Coronary artery (tissue), 2 donors: Measurements from ENCODE around the gene C17orf114.

ENCODE experiments used
- DNase-seq: peaks from one replicate; pipeline ENCODE4 v3.0.0-alpha.2; 2017; ENCODE audit warnings: low spot score
- H3K27ac ChIP-seq, 2 donors: fragments of 200-600 bp; sonication (generic); one replicate each; pipeline ENCODE4 v1.5.1; 2016 to 2019
- H3K4me3 ChIP-seq: fragments of 200-600 bp; sonication (generic); 2 replicates; pipeline ENCODE4 v1.5.1; 2016; ENCODE audit warnings: mild to moderate bottlenecking, moderate library complexity
- CTCF ChIP-seq: fragments of 200-600 bp; sonication (generic); IDR thresholded peaks from one replicate; pipeline ENCODE4 v1.5.1; 2019; ENCODE audit warnings: antibody characterized with exemption

C17orf114 gene

GRCh38 chr17:4802228-4802627 lies at the start of gene C17orf114:
Gene C17orf114, minus strand, starts transcription at chr17:4802328.
- H3K27ac ChIP-seq: no peak within 1 kb of the TSS
- DNase-seq: no peak

GRCh38 chr17:4851084-4851483 lies 49.0 kb upstream of the C17orf114 start:
- TF ChIP-seq CTCF: no peak
- Histone ChIP-seq H3K27ac (no peak overlapping the region), H3K4me3 (no peak overlapping the region)
- DNase-seq: no peak

More at GRCh38 chr17:4802228-4802627, at the start of gene C17orf114:
- H3K4me3 ChIP-seq: no peak within 1 kb of the TSS
- TF ChIP-seq CTCF: no peak

DNA sequence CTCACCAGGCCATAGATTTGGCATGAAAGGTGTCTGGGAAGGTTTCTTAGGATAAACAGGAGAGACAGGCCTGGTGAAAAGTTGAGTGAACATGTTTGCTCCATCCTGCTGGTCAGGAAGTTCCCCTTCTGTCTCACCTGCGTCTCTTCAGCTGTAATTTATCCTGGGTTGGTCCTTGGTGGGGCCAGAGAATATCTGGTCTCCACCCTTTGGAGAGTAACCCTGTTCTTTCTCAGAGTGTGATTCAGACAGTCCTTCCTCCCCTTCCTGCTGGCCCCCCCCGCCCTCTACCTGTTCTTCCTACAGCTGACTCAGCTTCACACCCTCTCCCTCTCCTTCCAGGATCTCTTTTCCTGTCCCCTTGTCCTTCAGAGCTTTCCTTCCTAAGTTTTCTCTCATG lies 48.1 kb upstream of the C17orf114 start:
- TF ChIP-seq CTCF: no peak
- no peak for DNase-seq
- H3K27ac ChIP-seq: no peak overlapping the region
- H3K4me3 ChIP-seq: no peak overlapping the region

GRCh38 chr17:4849011-4849536 lies 46.9 kb upstream of the C17orf114 start:
- TF ChIP-seq CTCF: no peak
- peak overlapping the region in 1 of 2 donors; percentile 22 for H3K27ac ChIP-seq
- H3K4me3 ChIP-seq: no peak overlapping the region
- no peak for DNase-seq

GRCh38 chr17:4846635-4847390 lies 44.7 kb upstream of the C17orf114 start:
- Histone ChIP-seq H3K4me3 (no peak overlapping the region), H3K27ac (no peak overlapping the region)
- DNase-seq: no peak
- TF ChIP-seq CTCF: no peak

- Histone ChIP-seq H3K4me3 (no peak overlapping the region), H3K27ac (no peak overlapping the region)
- no peak for TF ChIP-seq CTCF
- no peak for DNase-seq
These were observed 43.0 kb upstream of the C17orf114 start for GRCh38 chr17:4845118-4845517.
